Fibroblast of skin of left biceps (primary cell): Measurements from ENCODE around the gene UROD.
"Not testable (repeated sequence)": the region's sequence is repeated elsewhere in the genome, so short reads cannot be mapped to it uniquely, and the experiment has no call there.

Experiments used
- DNase-seq, 2 experiments: peaks; one replicate each; pipeline ENCODE4 v3.0.0-alpha.2; 2013; ENCODE audit warnings: low read depth in 2 of 2

Gene UROD

DNA sequence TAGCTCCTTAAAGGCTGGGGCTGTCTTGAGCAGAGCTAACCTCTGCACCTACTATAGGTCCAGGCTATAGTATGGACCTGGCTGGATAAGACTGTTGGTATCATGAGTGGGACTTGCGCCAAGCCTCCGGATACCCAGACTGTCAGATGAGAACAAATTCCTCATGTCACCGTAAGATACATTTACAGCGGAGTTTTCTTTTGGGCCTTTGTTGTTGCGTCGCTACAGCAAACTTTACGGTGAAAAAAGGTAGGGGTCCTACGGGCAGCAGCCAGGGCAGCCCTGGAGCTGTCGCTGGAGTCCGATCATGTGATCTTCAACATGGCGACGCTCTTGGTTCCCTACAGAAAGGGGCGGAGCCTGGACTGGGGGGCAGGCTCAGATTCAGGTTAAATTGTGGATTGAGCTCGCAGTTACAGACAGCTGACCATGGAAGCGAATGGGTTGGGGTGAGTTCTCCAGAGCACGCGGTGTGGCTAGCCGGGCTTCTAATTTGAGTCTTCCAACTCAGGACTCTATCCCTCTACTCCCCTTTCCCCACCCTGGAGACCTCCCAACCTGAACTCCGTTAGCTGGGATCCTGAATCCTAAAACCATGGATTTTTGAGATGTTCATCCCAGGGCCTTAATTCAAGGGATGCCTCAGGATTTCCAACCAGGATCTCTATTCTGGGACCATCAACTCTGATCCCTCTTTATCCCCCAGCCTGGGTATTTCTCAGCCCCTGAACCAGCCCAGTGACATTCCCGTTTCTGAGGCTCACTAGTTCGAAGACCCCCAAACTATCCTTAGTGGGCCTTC lies at the start of gene UROD:
TSS of gene UROD (plus strand) at position 418 of the 802 bp plus-strand sequence. CDS start at position 430, 12 bp downstream.
- DNase-seq: peak; percentile 85 to 86

DNA sequence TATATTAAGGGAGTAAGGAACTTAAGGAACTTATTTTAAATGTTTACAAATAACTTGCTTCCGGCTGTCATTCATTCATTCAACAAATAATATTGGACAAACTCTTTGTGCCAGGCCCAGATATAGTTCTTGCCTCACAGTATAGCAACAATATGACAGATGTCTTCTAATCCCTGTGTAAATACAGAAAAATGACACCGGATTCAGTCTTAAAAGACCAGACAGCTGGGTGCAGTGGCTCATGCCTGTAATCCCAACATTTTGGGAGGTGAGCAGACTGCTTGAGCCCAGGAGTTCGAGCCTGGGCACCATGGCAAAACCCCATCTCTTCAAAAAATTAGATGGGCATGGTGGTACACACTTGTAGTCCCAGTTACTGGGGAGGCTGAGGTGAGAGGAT lies 49.3 kb upstream of the UROD start:
- no peak for DNase-seq

DNA sequence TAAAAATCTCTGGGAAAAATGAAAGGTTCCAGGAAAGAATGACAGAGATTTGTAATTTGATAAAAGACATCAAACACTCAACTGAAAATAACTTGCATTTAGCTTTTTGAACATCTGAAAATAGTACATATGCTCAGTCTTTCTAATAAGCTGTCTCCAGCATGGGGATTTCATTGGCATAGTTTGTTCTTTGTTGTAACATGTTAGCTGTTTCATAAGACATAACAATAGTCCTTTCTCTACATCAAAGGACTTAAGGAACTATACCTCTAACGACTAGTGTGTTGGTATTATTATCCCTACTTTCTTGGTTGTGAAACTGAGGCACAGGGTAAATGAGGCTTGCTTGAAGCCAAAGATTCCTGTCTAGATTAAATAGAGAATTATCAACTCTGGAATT lies 47.7 kb upstream of the UROD start:
- DNase-seq: no peak

DNA sequence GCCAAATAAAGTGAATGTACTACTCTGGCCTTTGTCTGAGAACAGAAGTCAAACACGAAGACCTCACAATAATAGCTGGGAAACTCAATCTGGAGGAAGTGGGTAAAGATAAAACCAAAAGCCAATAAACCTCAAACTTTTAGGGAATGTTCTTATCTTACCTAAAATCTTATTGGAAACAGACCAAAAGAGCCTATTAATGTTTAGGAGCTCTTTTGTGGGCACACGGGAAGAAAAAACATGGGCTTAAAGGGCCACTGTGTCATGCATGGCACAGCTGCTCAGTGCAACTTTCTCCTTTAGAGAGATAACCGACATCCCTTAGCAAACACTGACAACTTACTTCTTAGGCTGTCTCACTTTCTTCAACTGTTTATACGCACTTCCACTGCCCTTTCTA lies 41.7 kb upstream of the UROD start:
- DNase-seq: no peak

DNA sequence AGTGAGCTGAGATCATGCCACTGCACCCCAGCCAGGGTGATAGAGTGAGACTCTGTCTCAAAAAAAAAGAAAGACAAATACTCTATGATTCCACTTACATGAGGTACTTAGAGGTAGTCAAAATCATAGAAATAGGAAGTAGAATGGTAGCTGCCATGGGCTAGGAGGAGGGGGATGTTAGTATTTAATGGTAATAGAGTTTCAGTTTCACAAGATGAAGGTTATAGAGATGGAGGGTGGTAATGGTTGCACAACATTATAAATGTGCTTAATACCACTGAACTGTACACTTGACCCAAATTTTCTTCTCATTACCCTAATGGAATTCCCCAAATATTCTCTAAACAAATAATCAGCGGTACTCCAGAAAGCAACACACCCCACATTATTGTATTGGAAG lies 38.4 kb upstream of the UROD start:
- DNase-seq: no peak

DNA sequence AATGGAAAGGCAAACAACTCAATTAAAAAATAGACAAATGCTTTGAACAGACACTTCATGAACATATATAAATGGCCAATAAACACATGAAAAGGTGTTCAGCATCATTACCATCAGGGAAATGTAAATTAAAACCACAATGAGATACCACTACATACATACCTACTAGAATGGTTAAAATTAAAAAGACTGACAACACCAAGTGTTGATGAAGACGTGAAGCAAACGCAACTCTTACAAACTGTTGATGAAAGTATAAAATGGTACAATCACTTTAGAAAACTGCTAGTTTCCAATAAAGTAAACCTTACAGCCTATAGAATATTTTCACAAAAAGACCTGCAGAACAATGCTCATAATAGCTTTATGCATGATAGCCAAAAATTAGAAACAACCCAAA lies 35.8 kb upstream of the UROD start:
- DNase-seq: no peak

DNA sequence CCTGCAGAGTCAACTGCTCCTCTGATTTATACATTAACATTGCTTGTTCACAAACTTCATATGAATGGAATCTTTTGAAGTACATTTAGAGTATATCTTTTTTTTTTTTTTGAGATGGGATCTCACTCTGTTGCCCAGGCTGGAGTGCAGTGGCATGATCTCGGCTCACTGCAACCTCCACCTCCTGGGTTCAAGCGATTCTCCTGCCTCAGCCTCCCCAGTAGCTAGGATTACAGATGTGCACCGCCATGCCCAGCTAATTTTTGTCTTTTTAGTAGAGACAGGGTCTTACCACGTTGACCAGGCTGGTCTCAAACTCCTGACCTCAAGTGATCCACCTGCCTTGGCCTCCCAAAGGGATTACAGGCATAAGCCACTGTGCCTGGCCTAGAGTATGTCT lies 34.7 kb upstream of the UROD start:
- DNase-seq: not testable (repeated sequence)

DNA sequence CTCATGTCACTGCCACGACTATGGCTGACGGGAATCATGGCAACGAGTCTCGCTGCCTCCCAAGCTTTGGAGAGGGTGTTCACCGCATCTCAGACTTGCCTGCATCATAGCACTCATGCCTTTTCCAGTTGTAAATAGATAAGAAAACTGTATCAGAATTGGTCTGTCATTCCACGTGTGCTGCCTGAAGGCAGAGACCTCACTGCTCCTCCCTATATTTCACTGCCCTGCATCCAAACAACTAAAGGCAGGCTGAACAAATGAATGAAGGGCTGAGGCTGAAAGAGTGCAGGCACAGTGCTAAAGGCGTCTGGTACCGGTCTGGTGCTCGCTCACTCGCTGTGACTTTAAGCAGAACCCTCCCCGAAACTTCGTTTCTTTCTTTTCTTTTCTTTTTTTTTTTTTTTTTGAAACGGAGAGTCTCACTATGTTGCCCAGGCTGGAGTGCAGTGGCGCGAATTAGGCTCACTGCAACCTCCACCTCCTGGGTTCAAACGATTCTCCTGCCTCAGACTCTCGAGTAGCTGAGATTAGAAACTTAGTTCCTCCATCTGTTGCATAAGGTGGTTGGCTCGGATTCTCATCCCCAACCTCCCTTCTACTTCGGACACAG lies 26.2 kb upstream of the UROD start:
- no peak for DNase-seq

DNA sequence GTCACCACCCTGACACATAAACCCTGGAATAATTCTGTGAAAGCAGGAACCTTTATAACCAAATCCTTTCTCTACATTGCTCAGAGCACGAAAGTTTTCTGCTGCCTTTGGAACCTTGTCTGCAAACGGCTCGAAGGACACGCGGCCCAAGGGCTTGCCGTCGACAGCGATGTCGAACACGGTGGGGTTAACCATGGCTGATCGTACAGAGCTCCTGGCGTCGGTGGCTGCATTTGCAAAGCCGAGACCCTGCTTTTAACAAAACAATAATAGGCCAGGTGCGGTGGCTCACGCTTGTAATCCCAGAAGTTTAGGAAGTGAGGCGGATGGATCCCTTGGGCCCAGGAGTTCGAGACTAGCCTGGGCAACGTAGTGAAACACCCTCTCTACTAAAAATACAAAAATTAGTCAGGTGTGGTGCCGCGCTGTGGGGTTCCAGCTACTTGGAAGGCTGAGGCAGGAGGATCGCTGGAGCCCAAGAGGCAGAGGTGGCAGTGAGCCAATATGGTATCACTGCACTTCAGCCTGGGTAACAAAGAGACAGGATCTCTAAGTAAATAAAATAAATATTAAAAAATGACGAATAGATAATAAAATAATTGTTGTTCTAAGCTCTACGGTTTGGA lies 23.4 kb upstream of the UROD start:
- no peak for DNase-seq

DNA sequence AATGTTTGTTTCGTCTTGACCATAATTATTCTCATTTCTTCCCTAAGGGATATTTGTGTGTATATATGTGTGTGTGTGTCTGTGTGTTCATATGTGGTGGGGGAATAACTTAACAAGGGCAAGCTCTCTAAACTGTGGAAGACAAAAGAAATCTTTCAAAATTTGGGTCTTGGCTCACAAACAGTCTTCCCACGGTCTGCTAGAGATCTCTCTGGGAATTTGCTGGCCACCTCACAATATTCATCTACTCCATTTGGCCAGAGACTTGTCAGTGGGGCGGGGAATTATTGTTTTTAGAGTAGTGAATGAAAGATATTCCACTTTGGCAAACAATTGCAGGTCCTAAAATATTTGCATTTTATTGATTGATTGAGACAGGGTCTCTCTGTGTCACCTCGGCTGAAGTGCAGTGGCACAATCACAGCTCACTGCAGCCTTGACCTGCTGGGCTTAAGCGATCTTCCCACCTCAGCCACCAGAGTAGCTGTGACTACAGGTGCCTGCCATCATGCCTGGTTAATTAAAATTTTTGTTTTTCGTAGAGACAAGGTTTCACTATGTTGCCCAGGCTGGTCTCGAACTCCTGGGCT lies 17.6 kb upstream of the UROD start:
- no peak for DNase-seq

DNA sequence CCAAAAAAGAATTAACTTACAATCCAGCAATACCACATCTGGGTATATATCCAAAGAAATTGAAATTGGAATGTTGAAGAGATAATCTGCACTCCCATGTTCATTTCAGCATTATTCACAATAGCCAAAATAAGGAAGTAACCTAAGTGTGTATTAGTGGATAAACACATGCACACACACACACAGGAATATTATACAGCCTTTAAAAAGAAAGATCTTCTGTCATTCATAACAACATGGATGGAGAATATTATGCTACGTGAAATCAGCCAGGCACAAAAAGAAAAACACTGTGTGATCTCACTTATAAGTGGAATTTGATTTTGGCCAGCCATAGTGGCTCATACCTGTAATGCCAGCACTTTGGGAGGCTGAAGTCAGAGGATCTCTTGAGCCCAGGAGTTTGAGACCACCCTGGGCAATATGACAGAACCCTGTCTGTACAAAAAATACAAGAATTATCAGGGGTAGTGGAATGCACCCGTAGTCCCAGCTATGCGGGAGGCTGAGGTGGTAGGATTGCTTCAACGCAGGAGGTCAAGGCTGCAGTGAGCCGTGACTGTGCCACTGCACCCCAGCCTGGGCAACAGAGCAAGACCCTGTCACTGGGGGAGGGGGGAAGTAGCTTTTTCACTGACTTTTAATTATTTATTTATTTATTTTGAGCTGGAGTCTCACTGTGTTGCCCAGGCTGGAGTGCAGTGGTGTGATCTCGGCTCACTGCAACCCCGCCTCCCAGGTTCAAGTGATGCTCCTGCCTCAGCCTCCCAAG lies 16.4 kb upstream of the UROD start:
- no peak for DNase-seq

DNA sequence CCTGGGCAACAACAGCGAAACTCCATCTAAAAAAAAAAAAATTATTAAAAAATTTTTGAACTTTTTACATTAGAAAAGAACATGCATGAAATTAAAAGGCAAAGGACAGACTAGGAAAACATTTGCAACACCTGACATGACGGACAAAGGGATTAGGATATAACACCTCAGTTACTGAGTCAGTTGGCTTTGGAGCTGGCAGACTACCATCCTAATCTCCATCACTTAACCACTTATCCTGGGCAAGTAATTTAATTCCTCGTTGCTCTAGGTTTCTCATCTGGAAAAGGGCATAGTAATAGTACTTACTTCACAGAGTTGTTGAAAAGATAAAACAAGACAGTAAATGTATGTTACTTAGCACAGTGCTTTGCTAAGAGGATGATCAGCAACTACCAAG lies 12.8 kb upstream of the UROD start:
- DNase-seq: no peak

DNA sequence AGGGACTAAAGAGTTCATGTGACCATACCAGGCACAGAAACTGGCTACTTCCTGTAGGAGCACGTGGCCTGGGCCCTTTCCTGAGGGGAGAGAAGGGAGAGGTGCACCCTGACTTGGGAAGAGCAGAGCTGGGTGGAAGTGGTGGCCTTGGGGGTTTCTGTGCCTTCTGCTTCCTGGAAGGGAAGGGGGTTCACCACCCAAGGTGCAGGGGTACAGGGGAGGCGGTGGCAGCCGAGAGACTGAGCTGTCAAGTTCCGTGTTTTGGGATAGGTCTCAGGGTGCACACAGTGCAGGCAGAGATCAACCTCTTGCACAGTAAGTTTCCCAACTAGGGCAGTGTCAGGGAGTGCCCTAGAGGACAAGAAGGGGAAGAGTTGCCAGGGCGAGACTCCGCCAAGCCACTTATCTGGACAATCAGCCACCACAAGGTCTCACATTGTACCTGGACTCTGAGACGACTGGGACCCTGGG lies 11.0 kb upstream of the UROD start:
- DNase-seq: no peak

DNA sequence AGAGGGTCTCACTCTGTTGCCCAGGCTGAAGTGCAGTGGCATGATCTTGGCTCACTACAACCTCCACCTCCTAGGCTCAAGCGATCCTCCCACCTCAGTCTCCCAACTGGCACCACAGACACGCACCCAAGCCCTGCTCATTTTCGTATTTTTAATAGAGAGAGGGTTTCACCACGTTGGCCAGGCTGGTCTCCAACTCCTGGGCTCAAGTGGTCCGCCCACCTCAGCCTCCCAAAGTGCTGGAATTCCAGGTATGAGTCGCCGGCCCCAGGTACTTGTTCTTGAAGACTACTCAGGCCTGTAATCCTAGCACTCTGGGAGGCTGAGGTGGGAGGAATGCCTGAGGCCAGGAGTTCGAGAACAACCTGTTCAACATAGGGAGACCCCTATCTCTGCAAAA lies 10.5 kb upstream of the UROD start:
- DNase-seq: not testable (repeated sequence)

DNA sequence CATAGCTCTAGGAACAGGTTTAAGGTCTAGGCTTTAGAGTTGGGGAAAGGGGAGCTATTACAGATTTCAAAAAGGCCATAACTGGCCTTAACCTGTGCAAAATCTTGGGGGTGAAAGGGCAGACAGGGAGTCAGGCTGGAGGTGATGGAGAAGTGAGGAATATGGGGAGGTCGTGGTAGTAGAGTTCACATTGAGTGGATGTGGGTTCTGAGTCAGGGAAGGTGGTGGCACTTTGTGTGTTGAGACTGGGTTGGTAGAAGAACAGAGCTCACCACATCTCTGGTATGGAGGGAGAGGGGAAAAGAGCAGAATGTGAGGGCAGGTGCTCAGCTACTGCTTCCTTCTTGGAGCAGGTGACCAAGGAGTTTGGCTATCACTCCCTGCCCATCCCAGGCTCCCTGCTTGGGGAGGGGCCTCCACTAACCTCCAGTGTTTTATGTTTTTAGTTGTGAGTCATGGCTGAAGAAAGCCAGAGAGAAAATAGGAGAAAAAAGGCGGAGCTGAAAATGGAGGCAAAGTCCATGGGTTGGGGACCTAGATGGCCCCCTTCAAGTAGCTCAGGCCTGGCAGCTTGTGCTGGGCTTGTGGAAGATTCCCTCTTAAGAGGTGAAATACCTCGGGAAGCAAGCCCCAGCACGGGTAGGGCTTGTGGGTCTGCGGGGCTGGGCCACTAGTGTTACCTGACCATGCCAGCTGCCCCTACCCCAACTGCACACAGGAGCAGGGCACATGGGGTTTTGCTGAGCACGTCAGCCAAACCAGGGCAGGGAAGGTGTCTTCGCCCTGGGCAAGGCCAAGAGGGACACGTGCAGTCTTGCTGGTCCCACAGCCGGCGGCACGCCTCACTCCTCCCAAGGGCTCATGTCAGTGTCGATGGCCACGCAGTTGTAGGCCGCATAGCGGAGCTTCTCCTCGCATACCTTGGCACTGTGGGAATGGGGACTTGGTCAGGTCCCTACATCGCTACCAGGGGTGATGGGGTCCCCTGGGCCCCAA lies 9.1 kb upstream of the UROD start:
- DNase-seq: no peak

DNA sequence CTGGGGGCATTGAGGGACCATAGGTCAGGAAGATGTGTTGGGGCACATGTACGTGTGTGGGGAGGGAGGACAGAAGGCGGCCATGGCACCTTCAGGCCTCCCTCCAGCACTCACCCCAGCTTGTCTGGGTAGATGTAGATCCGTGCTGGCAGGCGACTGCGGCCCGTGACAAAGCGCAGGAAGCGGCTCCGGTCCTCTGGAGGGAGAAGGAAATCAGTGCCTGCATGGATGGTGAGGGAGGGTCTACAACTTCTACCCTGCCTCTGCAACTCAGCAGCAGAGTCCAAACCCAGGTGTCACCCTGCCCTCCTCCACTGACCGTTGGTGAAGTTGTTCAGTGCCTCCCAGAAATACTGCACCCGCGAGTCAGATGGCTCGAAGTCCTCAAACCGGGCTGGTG lies 8.3 kb upstream of the UROD start:
- no peak for DNase-seq

DNA sequence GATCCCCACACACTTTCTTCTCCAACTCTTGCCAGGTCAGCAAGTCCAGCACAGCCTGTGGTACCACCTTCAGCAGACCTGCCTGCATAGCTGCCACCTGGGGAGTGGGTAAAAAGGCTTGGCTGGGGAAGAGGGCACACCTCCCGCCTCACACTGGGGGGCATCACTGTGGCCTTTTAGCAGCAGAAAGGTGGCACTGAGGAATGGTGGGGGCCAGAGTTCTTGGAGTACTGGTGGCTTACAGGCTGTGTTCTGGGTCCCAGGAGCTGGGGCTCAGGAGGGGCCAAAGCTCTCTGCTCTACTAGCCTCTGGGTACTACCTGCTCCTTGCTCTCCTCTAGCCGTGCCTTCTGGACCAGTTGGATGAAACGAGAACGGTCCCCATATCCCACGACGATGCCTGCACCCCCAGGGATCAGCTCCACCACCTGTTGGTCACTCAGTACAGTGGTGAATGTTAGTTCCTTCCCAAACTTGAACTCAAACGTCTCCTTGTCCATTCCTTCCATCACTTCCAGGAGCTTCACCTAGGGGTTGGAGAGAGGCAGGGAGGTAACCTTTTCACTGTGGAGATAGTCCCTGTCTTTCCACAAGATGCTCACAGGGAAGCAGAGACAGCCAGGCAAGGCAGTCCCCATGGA lies 7.7 kb upstream of the UROD start:
- DNase-seq: no peak

DNA sequence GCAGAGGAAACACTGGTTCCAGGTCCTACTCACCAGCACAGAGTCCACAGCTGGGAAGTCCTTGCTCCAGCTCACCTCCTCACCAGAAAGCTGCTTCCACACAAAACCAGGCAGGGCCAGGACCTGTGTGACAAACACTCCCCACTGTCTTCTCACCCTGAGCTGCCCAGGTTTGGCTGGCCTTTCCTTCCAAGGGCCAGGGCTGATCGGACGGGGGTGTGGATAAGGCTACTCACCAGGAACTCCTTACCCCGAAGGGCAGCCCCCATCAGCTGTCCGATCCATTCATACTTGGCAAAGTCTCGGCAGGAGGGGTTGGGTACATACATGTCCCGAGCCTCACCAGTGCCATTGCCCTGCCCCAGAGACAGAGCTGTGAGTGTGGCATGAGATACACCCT lies 6.3 kb upstream of the UROD start:
- no peak for DNase-seq

DNA sequence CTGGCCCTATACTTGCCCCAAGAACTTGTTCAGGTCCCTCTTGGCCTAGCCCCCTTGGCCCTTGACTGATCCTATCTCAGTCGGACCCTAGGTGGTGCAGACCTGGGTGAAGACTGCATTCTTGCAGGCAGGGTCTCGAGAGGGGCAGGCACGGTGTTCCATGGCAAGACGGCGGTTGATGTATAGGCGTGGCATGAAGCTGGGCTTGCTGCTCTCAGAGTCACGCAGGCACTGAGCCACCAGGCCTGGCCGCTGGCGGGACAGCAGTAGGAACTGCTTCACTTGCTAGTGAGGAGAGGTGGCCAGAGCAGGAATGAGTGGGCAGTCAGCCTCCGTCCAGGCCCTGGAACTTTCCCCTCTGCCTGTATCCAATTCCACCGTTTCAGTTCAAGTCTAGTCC lies 4.7 kb upstream of the UROD start:
- no peak for DNase-seq

DNA sequence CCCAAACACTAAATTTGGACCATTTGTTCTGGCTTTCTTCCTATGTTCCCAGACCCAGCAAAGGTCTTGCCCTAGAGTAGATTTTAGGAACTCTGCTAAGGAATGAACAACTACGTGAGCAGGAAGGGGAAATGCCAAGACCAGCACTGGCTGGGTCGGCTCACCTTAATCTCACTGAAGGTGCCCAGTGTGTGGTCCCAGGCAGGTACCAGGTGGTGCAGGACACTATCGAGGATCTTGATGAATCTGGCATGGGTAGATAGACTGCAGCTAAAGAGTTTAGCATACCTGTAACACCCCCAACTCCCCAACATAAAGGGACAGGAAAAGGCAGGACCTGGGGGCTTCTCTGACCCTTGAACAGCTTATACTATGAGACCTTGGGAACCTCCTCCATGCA lies 4.0 kb upstream of the UROD start:
- DNase-seq: no peak
